HG02981 (cell line): ENCODE data around the gene MIA.
"Not testable (repeated sequence)": the region's sequence is repeated elsewhere in the genome, so short reads cannot be mapped to it uniquely, and the experiment has no call there.

Experiments
- ATAC-seq: cut with Tn5 transposase; IDR thresholded peaks from one replicate; pipeline ENCODE4 v1.9.1; 2021; ENCODE audit warnings: mild to moderate bottlenecking, moderate library complexity; ENCODE audit not compliant: unreplicated experiment

The MIA gene

DNA sequence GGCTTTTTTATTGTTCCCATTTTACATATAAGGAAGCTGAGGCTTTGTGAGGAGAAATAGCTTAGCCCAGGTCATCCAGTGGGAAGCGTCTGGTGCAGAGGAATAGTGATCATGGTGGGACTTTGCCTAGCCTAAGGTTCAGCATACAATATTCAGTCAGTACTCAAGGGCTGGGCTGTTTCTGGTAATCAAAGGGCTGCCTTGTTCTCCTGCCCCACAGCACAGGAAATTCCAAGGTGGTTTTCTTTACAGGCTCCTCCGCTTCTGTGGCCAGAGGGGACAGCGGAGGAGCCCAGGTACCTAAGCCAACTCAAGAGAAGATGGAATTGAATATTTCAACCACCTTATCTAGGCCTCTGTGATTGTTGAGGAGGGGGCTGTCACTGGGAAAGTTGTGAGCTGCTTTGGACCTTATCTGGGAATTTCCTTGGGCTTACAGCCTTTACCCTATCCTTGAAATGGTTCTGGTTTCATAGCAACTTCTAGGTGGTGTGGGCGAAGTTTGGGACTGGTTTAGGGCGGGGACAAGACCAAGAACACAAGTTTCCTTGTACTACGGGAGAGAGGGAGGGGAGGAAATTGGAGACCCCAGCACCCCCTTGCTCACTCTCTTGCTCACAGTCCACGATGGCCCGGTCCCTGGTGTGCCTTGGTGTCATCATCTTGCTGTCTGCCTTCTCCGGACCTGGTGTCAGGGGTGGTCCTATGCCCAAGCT is at the start of gene MIA:
Gene MIA (plus strand): TSS at position 606 of the 716 bp plus-strand sequence. CDS start 22 bp downstream, at position 628.
- ATAC-seq: no peak

DNA sequence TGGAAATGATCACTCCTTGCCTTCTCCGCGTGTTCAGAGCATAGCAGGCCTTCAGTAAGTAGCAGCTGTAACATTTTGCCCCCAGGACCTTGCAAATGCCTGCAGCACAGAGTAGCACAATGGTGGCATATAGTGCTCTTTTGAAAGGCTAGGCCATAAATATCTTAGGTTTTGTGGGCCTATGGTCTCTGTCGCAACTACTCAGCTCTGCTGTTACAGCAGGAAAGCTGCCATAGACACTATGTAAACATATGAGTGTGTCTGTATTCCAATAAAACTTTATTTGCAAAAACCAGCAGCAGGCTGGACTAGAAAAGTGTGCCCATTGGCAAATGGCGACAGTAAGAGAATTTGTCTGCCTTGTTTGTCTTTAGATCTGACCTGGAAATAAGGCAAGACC is 49.0 kb upstream of the MIA start:
- no peak for ATAC-seq

DNA sequence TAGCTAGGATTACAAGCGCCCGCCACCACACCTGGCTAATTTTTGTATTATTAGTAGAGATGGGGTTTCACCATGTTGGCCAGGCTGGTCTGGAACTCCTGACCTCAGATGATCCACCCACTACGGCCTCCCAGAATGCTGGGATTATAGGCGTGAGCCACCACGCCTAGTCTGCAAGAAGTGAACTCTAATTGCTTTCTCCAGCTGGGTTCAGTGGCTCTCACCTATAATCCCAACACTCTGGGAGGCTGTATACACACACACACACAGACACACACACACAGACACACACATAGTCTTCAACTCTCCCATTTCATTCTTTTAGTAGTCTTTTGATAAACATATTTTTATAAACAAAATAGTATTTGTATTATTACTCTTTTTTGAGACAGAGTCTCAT is 45.3 kb upstream of the MIA start:
- not testable (repeated sequence) for ATAC-seq

DNA sequence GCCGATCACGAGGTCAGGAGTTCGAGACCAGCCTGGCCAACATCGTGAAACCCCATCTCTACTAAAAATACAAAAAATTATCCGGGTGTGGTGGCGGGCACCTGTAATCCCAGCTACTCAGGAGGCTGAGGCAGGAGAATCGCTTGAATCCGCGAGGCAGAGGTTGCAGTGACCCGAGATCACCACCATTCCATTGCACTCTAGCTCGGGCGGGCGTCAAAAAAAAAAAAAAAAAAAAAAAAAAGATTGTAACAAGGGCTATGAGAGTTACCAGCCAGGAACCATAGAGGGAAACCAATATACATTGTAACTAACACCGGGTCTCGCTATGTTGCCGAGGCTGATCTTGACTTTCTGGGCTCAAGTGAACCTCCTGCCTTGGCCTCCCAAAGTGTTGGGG is 43.0 kb upstream of the MIA start:
- not testable (repeated sequence) for ATAC-seq

- ATAC-seq: no peak
These were observed 42.2 kb upstream of the MIA start for GRCh38 chr19:40733149-40733548.

GRCh38 chr19:40735013-40735771 is 40.1 kb upstream of the MIA start:
- ATAC-seq: no peak

- ATAC-seq: no peak
These were observed 38.7 kb upstream of the MIA start for GRCh38 chr19:40736661-40737060.

DNA sequence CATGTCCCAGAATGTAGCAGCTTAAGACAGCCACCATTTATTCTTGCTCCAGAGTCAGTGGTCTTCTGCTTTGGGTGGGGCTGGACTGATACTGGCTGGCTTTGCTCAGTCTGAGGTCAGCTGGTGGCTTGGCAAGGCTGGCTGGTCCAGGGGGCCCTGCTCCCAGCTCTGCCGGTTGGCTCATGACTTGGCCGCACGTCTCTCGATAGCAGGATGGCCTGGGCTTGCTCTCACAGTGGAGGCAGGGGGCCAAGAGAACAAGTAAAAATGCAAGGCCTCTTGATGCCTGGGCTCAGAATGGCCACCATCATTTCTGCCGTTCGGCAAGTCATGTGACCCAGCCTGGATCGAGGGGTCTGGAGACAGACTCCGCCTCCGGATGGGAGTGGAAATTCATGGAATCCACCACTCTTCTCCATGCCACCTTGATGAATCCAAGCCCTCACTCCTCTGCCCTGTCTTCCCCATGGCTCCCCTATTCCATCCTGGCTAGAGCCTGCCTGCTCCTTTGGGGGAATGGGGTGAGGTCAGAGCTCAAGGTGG is 38.1 kb upstream of the MIA start:
- ATAC-seq: no peak

- no peak for ATAC-seq
These were observed 36.1 kb upstream of the MIA start for GRCh38 chr19:40739030-40739839.

GRCh38 chr19:40739871-40740703 is 35.2 kb upstream of the MIA start:
- ATAC-seq: no peak

DNA sequence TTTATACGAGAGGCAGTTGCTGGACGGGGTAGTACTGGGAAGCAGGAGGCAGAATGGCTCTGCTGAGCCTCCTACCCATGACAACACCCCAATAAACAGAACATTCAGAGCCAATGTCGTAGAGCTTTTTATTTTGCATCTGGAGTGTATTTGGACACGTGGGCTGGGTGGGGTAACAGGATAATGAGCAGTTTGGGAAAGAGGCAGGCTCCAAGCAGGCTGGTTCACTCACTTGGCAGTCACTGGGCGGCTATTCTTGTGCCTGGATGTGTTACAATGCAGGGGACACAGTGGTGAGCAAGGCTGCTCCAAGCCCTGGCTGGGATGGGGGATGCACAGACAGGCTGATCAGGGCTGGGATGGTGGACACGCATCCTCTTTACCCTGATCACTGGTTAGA is 34.6 kb upstream of the MIA start:
- no peak for ATAC-seq

- no peak for ATAC-seq
These were observed 33.6 kb upstream of the MIA start for GRCh38 chr19:40741527-40742390.

- no peak for ATAC-seq
These were observed 32.8 kb upstream of the MIA start for GRCh38 chr19:40742477-40742876.

- no peak for ATAC-seq
These were observed 32.4 kb upstream of the MIA start for GRCh38 chr19:40742886-40743285.

- no peak for ATAC-seq
These were observed 31.4 kb upstream of the MIA start for GRCh38 chr19:40743926-40744325.

- no peak for ATAC-seq
These were observed 30.5 kb upstream of the MIA start for GRCh38 chr19:40744554-40745401.

DNA sequence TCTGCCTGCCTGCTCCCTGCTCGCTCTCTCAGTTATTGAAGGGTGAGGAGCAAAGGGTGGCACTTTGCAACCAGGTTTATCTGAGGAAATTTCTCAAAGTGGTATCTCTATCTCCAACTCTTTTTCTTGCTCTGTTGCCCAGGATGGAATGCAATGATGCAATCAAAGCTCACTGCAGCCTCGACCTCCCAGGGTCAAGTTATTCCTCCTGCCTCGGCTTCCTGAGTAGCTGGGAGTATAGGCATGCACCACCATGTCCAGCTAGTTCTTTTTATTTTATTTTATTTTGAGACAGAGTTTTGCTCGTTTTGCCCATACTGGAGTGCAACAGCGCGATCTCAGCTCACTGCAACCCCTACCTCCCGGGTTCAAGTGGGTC is 29.9 kb upstream of the MIA start:
- ATAC-seq: no peak

- no peak for ATAC-seq
These were observed 27.8 kb upstream of the MIA start for GRCh38 chr19:40747536-40747935.
